HepG2 (cell line): Measurements from ENCODE around the gene RHBDL1. TPM values are rescaled to one million over a fixed set of nuclear protein-coding genes. Genes with fewer than 3 reads are reported as not detected.
A peak's percentile ranks its signal among the peaks of the same experiment; 100 is the strongest.

Experiments used
- AGO1 ChIP-seq: fragments of 200-400 bp; formaldehyde crosslinking; IDR thresholded peaks from 2 replicates; pipeline ENCODE4 v1.6.1; 2017; ENCODE audit warnings: mild to moderate bottlenecking, low read depth, low read length, moderate library complexity; ENCODE audit not compliant: poor library complexity, severe bottlenecking
- AGO2 ChIP-seq: fragments of 200-400 bp; formaldehyde crosslinking; optimal IDR thresholded peaks from 2 replicates; pipeline ENCODE3; 2017; ENCODE audit warnings: mild to moderate bottlenecking, low read depth, low read length, moderate library complexity
- AKAP8 ChIP-seq: sonication (generic); formaldehyde crosslinking; IDR thresholded peaks from 2 replicates; pipeline ENCODE4 v1.5.1; 2020; ENCODE audit warnings: mild to moderate bottlenecking, missing genetic modification reagents
- ATF1 ChIP-seq: IDR thresholded peaks from 2 replicates; pipeline ENCODE4 v1.6.1; 2016; ENCODE audit warnings: mild to moderate bottlenecking, control low read depth
- GATAD1 ChIP-seq: IDR thresholded peaks from 2 replicates; pipeline ENCODE4 v1.6.1; 2016; ENCODE audit warnings: missing genetic modification reagents, missing compliant biosample characterization
- NCOR1 ChIP-seq: fragments of 200-600 bp; sonication (generic); IDR thresholded peaks from 2 replicates; pipeline ENCODE4 v1.7.0; 2017; ENCODE audit warnings: antibody characterized with exemption, low read length, borderline replicate concordance
- PAWR ChIP-seq: sonication (generic); formaldehyde crosslinking; IDR thresholded peaks from 2 replicates; pipeline ENCODE4 v1.4.0; 2020; ENCODE audit warnings: missing genetic modification reagents, mild to moderate bottlenecking, borderline replicate concordance
- SALL1 ChIP-seq: sonication (generic); formaldehyde crosslinking; IDR thresholded peaks from 2 replicates; pipeline ENCODE4 v1.8.0; 2022; ENCODE audit warnings: mild to moderate bottlenecking, missing genetic modification reagents
- SMAD1 ChIP-seq: sonication (generic); formaldehyde crosslinking; IDR thresholded peaks from 2 replicates; pipeline ENCODE4 v1.4.0; 2020; ENCODE audit warnings: missing genetic modification reagents, low read depth, mild to moderate bottlenecking, borderline replicate concordance
- SMAD9 ChIP-seq: sonication (generic); formaldehyde crosslinking; IDR thresholded peaks from 2 replicates; pipeline ENCODE4 v1.5.1; 2020; ENCODE audit warnings: mild to moderate bottlenecking, missing genetic modification reagents
- SNAPC2 ChIP-seq: sonication (generic); formaldehyde crosslinking; IDR thresholded peaks from 2 replicates; pipeline ENCODE4 v1.8.1; 2022; ENCODE audit warnings: mild to moderate bottlenecking, missing genetic modification reagents
- SPEN ChIP-seq: sonication (generic); formaldehyde crosslinking; IDR thresholded peaks from 2 replicates; pipeline ENCODE4 v1.5.1; 2020; ENCODE audit warnings: low read depth, mild to moderate bottlenecking, missing genetic modification reagents
- TERF1 ChIP-seq: sonication (generic); formaldehyde crosslinking; IDR thresholded peaks from 2 replicates; pipeline ENCODE4 v1.8.0; 2022; ENCODE audit warnings: mild to moderate bottlenecking, missing genetic modification reagents, moderate library complexity
- TMF1 ChIP-seq: sonication (generic); formaldehyde crosslinking; IDR thresholded peaks from 2 replicates; pipeline ENCODE4 v1.8.1; 2022; ENCODE audit warnings: low read depth, missing genetic modification reagents
- ZFP36 ChIP-seq: fragments of 150-350 bp; IDR thresholded peaks from 2 replicates; pipeline ENCODE4 v1.6.1; 2018; ENCODE audit warnings: borderline replicate concordance, low read length, low read depth; ENCODE audit not compliant: partially characterized antibody
- ZGPAT ChIP-seq: IDR thresholded peaks from 2 replicates; pipeline ENCODE4 v1.6.1; 2016; ENCODE audit warnings: mild to moderate bottlenecking
- ZIK1 ChIP-seq: sonication (generic); formaldehyde crosslinking; IDR thresholded peaks from 2 replicates; pipeline ENCODE4 v1.5.0; 2020; ENCODE audit warnings: mild to moderate bottlenecking, low read depth, missing genetic modification reagents, borderline replicate concordance
- ZNF232 ChIP-seq: sonication (generic); formaldehyde crosslinking; IDR thresholded peaks from 2 replicates; pipeline ENCODE4 v1.4.0; 2020; ENCODE audit warnings: missing genetic modification reagents, borderline replicate concordance
- ZNF281 ChIP-seq: sonication (generic); formaldehyde crosslinking; IDR thresholded peaks from 2 replicates; pipeline ENCODE4 v1.4.0; 2020; ENCODE audit warnings: missing genetic modification reagents, borderline replicate concordance
- ZNF629 ChIP-seq: sonication (generic); formaldehyde crosslinking; conservative IDR thresholded peaks from 2 replicates; pipeline ENCODE4 v1.5.0; 2020; ENCODE audit warnings: missing genetic modification reagents
- ZNF691 ChIP-seq: sonication (generic); formaldehyde crosslinking; IDR thresholded peaks from 2 replicates; pipeline ENCODE4 v1.4.0; 2020; ENCODE audit warnings: missing genetic modification reagents, low read depth, mild to moderate bottlenecking, borderline replicate concordance
- ZSCAN21 ChIP-seq: sonication (generic); formaldehyde crosslinking; IDR thresholded peaks from 2 replicates; pipeline ENCODE4 v1.8.0; 2022; ENCODE audit warnings: mild to moderate bottlenecking, missing genetic modification reagents, moderate library complexity, borderline replicate concordance
- ZSCAN25 ChIP-seq: sonication (generic); formaldehyde crosslinking; IDR thresholded peaks from 2 replicates; pipeline ENCODE4 v1.8.0; 2022; ENCODE audit warnings: mild to moderate bottlenecking, missing genetic modification reagents
- polyA plus RNA-seq, 8 experiments: library from polyadenylated mRNA; depleted of rRNA in 3 of 8; stranded (reverse) in 7 of 8; unstranded in 1 of 8; fragments of >200 nt; fragmentation: Illumina TruSeq in 4 of 8; extraction: Trizol in 4 of 8; gene quantifications; 2 replicates each; pipeline versions ENCODE4 v1.2.1 to v1.2.3, GENCODE V29; 2011 to 2016; ENCODE audit warnings: low read depth in 4 of 8, missing spikeins in 1 of 8, mixed read lengths in 1 of 8; ENCODE audit not compliant: insufficient read depth in 1 of 8
- total RNA-seq, 5 experiments: library from RNA; depleted of rRNA; stranded (reverse); fragments of >200 nt; fragmentation: Illumina TruSeq; extraction: Trizol; gene quantifications; 2 replicates each; pipeline ENCODE4 v1.2.3, GENCODE V29; 2016; ENCODE audit warnings: low read depth in 1 of 5

The RHBDL1 gene
- total and polyA plus RNA-seq, 2 of the 13 experiments (the other 11 are each of a cell fraction or from before 2014, with no cell fraction given): 1.8 to 3.8 TPM

- TF ChIP-seq ZIK1 (CRISPR knock-in tag): 0 out of 2 replicates have a peak, but pooled peaks have one; percentile 36
- no peak for TF ChIP-seq SNAPC2 (CRISPR knock-in tag)
- TF ChIP-seq ATF1 (CRISPR knock-in tag): no peak
- TF ChIP-seq SPEN (CRISPR knock-in tag): no peak
- TF ChIP-seq AGO2: peak; percentile 93
- TF ChIP-seq ZNF232 (CRISPR knock-in tag): no peak
- TF ChIP-seq TMF1: 0 out of 2 replicates have a peak, but pooled peaks have one; percentile 26
- peak; percentile 87; the same call in 1 of the 2 replicates for TF ChIP-seq SMAD1 (CRISPR knock-in tag)
- TF ChIP-seq ZSCAN25: peak; percentile 10; the same call in 1 of the 2 replicates
- peak; percentile 99 for TF ChIP-seq ZFP36
- TF ChIP-seq TERF1: no peak
- TF ChIP-seq GATAD1 (CRISPR knock-in tag): no peak
- TF ChIP-seq ZGPAT (CRISPR knock-in tag): no peak
- no peak for TF ChIP-seq ZNF629 (CRISPR knock-in tag)
- TF ChIP-seq NCOR1: no peak
- peak; percentile 76; the same call in 1 of the 2 replicates for TF ChIP-seq ZSCAN21
- TF ChIP-seq ZNF281 (CRISPR knock-in tag): peak; percentile 34; the same call in 1 of the 2 replicates
- TF ChIP-seq AGO1: peak; percentile 91
- TF ChIP-seq SALL1: peak; percentile 36
- TF ChIP-seq AKAP8: peak; percentile 96
- 0 out of 2 replicates have a peak, but pooled peaks have one; percentile 13 for TF ChIP-seq ZNF691 (CRISPR knock-in tag)
- TF ChIP-seq SMAD9 (CRISPR knock-in tag): no peak
- TF ChIP-seq PAWR (CRISPR knock-in tag): no peak
Observed at GRCh38 chr16:674968-675883, at the start of gene RHBDL1 (continued).
